Gastrocnemius medialis (tissue), 4 donors: ENCODE results near the gene SLAMF9.

Experiments
- POLR2A ChIP-seq, 2 donors: fragments of 450-650 bp; IDR thresholded peaks; one replicate each; pipeline ENCODE4 v1.6.1; 2017; ENCODE audit warnings: antibody characterized with exemption in 2 of 2, mild to moderate bottlenecking in 2 of 2, moderate library complexity in 2 of 2
- TF ChIP-seq, protein P1 (sequence below), 5 experiments: fragments of 450-650 bp in 3 of 5; fragments of 200-600 bp in 2 of 5; sonication (generic) in 2 of 5; IDR thresholded peaks in 4 of 5; conservative IDR thresholded peaks in 1 of 5; 1 replicate in 4 of 5; 2 replicates in 1 of 5; pipeline ENCODE4 v1.5.1; 2016 to 2019; ENCODE audit warnings: antibody characterized with exemption in 5 of 5, mild to moderate bottlenecking in 3 of 5, moderate library complexity in 3 of 5

DNA sequence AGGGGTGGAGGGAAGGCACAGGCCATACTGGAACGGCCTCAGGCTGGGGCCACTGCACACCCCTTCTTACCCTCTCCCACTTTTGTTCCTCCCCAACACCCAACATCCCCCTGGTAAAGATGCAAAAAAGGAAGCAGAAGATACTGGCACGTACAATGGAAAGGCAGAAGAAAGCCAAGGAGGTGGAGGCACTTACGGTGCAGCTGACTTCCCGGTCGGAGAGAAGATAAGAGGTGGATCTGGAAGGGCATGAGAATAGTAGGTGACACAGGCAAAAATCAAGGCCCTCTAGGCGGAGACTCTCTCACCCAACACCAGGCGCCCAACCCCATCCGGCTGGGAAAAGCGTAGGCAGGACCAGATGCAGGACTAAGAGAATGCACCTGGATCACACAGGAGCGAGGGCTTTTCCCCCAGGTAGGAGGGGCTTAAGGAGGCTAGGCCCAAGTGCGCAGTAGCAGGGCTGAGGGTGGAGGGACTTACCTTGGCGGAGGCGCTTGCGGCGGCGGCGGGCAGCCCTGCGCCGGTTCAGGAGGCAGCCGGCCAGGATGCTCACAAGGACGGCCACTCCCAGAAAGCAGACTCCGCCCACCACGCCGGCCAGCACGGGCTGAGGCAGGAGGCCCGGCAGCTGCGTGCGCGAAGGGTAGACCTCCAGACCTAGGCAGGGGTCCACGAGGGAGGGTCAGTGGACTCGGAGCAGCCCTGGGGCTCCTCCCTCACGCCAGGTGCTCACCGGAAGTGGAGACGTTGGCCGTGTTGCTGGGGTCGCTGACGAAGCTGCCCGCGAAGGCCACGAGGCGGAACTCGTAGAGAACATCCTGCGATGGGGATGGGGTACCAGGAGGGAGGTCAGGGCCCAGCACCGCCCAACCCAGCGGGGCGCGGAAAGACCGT is 24.6 kb downstream of the SLAMF9 start:
- TF ChIP-seq, protein P1, sequence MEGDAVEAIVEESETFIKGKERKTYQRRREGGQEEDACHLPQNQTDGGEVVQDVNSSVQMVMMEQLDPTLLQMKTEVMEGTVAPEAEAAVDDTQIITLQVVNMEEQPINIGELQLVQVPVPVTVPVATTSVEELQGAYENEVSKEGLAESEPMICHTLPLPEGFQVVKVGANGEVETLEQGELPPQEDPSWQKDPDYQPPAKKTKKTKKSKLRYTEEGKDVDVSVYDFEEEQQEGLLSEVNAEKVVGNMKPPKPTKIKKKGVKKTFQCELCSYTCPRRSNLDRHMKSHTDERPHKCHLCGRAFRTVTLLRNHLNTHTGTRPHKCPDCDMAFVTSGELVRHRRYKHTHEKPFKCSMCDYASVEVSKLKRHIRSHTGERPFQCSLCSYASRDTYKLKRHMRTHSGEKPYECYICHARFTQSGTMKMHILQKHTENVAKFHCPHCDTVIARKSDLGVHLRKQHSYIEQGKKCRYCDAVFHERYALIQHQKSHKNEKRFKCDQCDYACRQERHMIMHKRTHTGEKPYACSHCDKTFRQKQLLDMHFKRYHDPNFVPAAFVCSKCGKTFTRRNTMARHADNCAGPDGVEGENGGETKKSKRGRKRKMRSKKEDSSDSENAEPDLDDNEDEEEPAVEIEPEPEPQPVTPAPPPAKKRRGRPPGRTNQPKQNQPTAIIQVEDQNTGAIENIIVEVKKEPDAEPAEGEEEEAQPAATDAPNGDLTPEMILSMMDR (IDR thresholded peaks at IDR 0.05 in 4 of 5, conservative IDR thresholded peaks at IDR 0.05 in 1 of 5), result no peak
- no peak for TF ChIP-seq POLR2A (IDR thresholded peaks at IDR 0.05)
